Activated T-cell treated with anti-CD3 and anti-CD28 coated beads, Interleukin-2, amount 50 U/mL, for 72 hours (primary cell): ENCODE results near the gene ACER1. TPM values are rescaled to one million over a fixed set of nuclear protein-coding genes. Genes with fewer than 3 reads are reported as not detected.

Experiments used
- ATAC-seq, 2 donors: fragments of 150-1000 bp; cut with Tn5 transposase; replicated peaks in 1 of 2; 2 replicates each; pipeline ENCODE4 v1.10.0; 2021; ENCODE audit warnings: moderate library complexity in 2 of 2, mild to moderate bottlenecking in 1 of 2
- DNase-seq, 2 donors: peaks; one replicate each; pipeline ENCODE4 v3.0.0; 2021 to 2022; ENCODE audit warnings: mixed read lengths in 1 of 2
- H3K27ac Mint-ChIP-seq: one replicate; pipeline ENCODE4 v1.8.0; 2022; ENCODE audit warnings: mild to moderate bottlenecking, moderate library complexity, mixed read lengths
- H3K27me3 Mint-ChIP-seq: one replicate; pipeline ENCODE4 v1.8.0; 2022; ENCODE audit warnings: low read depth, mixed read lengths
- H3K36me3 Mint-ChIP-seq, 2 donors: one replicate each; pipeline ENCODE4 v1.8.0; 2022; ENCODE audit warnings: mixed read lengths in 2 of 2, mild to moderate bottlenecking in 1 of 2; ENCODE audit not compliant: insufficient read depth in 2 of 2
- H3K4me1 Mint-ChIP-seq: one replicate; pipeline ENCODE4 v1.8.0; 2022; ENCODE audit warnings: low read depth, mixed read lengths
- H3K4me3 Mint-ChIP-seq, 2 donors: one replicate each; pipeline ENCODE4 v1.8.0; 2022; ENCODE audit warnings: mild to moderate bottlenecking in 2 of 2, mixed read lengths in 2 of 2, moderate library complexity in 2 of 2
- H3K9me3 Mint-ChIP-seq, 2 donors: one replicate each; pipeline ENCODE4 v1.8.0; 2022; ENCODE audit warnings: mixed read lengths in 2 of 2
- total RNA-seq, 2 donors: library from RNA; stranded (reverse); gene quantifications; one replicate each; pipeline ENCODE4 v1.2.3, GENCODE V29; 2022

The ACER1 gene
- total RNA-seq, 2 donors from 2014 or later: 0.34 TPM; not detected in 1

DNA sequence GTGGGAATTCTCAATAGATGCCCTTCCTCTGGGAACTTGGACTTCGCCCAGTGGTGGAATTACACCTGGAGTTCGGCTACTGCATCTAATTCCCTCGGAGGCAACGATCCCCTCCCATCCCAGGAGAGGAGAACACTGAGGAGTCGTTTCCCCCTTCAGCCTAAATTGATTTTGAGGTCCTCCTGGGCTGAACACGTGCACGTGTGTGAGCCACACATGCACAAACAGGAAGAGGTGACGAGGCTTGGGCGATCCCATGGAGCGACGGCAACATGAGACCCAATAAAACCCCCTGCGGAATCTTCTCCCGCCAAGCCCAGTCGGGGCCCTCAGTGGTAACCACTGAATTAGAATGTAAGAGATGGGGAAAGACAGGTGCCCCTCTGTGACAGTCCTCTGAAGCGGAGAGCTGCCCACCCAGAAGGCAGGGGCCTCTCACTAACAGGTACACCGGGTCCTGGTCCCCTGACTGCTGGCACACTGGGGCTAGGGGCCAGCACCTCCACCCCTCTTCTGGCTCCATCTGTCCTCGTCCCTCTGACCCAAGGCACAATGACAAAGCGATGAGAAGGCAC lies 58.2 kb downstream of the ACER1 start:
- Mint-ChIP-seq H3K9me3 (no peaks in the 10 kb centered on the region), H3K27me3 (no peaks in the 10 kb centered on the region), H3K27ac (no peak overlapping the region), H3K4me3 (no peak overlapping the region), H3K36me3 (peaks cover 4 to 6% of the 10 kb centered on the region in 2 donors), H3K4me1 (peaks cover 59% of the 10 kb centered on the region)
- ATAC-seq (no peak), DNase-seq (no peak)

DNA sequence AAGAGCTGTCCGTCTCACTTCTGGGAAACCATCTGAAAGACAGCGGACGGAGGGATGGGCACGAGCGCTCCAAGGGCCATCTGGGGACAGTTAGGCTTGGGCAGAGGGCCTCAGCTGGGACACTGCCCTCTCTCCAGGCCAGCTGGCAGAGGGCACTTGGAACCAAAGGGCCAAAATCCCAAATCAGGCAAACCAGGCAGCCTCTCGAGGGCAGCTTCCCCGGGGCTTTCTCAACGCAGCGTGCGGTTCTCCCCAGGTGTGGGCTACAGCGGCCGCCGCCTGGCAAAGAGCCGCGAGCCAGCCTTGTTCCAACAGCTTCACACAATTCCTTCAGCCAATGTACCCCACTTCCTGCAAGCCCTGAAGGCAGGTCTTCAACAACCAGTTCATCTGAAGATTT lies 58.7 kb downstream of the ACER1 start:
- Mint-ChIP-seq H3K27me3 (no peaks in the 10 kb centered on the region), H3K9me3 (no peaks in the 10 kb centered on the region), H3K36me3 (peaks cover 4 to 6% of the 10 kb centered on the region in 2 donors), H3K4me3 (no peak overlapping the region), H3K4me1 (peaks cover 59% of the 10 kb centered on the region), H3K27ac (no peak overlapping the region)
- ATAC-seq: no peak
- no peak for DNase-seq

- H3K27me3 Mint-ChIP-seq: no peaks in the 10 kb centered on the region
- H3K4me1 Mint-ChIP-seq: peaks cover 56% of the 10 kb centered on the region
- no peak for ATAC-seq
- peaks cover 4% of the 10 kb centered on the region in 2 donors for H3K36me3 Mint-ChIP-seq
- H3K9me3 Mint-ChIP-seq: no peaks in the 10 kb centered on the region
- no peak overlapping the region for H3K4me3 Mint-ChIP-seq
- H3K27ac Mint-ChIP-seq: no peak overlapping the region
- no peak for DNase-seq
Observed at GRCh38 chr19:6273701-6274601, 59.5 kb downstream of the ACER1 start.

DNA sequence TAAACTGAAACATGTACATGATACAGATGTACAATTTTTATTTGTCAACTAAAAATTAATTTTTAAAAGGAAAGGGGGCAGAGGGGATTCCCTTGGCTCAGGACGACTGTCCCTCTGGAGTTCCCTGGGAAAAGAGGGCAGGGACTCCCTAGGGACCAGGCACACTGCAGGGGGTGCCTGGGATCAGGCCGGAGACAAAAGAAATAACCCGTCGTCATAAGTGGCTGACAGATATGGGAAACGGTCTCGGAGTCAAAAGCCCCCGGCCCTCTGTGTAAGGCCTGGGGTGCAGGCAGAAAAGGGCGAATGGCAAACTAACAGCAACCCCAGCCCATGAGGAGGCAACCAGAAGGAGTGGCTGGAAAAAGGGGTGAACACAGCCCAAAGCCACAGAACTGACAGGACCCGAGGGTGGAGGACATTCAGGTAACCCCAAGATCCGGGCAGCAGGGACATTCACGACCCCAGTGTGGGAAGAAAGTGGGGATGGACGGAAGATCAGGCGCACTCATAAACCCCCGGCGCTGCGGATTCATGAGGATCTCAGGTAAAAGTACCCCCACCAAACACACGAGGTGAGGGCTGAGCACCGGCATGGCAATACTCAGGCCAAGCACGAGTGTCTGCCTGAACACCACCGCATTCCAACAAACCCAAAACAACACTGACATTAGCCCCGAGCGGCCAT lies 60.4 kb downstream of the ACER1 start:
- DNase-seq (no peak), ATAC-seq (no peak)
- Mint-ChIP-seq H3K36me3 (peaks cover 3 to 4% of the 10 kb centered on the region in 2 donors), H3K4me1 (peaks cover 47% of the 10 kb centered on the region), H3K4me3 (no peak overlapping the region), H3K9me3 (no peaks in the 10 kb centered on the region), H3K27ac (no peak overlapping the region), H3K27me3 (no peaks in the 10 kb centered on the region)

- Mint-ChIP-seq H3K9me3 (no peaks in the 10 kb centered on the region), H3K27me3 (no peaks in the 10 kb centered on the region), H3K36me3 (peaks cover 3 to 7% of the 10 kb centered on the region in 2 donors), H3K27ac (no peak overlapping the region), H3K4me1 (peaks cover 41% of the 10 kb centered on the region), H3K4me3 (no peak overlapping the region)
- ATAC-seq (no peak), DNase-seq (no peak)
Observed at GRCh38 chr19:6272411-6272791, 61.0 kb downstream of the ACER1 start.

DNA sequence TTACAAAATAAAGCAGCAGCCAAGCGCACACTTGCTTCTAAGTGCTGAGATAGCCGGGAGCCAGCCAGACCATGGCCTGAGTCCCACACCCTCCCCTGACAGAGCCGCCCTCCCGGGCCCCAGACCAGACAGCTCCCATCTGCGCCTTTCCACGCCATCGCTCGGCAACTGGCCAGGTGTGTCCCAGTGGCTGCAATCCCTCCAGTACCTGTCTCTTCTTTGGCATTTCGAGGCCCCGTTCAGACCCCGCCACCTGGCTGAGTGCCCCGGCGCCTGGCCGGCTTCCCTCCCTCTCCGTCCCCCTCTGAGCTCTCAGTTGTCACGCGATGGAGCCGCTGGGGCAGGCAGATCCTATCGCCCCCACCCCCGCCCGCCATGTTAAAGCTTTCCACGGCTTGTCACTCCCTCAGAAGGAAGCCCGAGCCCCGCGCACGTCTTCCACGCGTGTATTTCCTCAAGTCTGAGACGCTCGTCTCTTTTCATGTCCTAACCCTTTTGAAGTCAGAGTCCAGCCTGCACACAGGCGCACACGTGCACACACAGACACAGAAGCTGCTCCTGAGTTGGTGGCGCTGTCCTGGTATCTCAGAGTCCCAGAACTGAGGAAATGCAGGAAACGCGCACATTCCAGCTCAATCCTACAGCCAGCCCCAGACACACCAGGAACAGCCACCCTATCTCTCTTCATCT lies 61.5 kb downstream of the ACER1 start:
- no peaks in the 10 kb centered on the region for H3K27me3 Mint-ChIP-seq
- H3K9me3 Mint-ChIP-seq: no peaks in the 10 kb centered on the region
- peaks cover 3 to 7% of the 10 kb centered on the region in 2 donors for H3K36me3 Mint-ChIP-seq
- no peak for ATAC-seq
- peaks cover 35% of the 10 kb centered on the region for H3K4me1 Mint-ChIP-seq
- no peak overlapping the region for H3K27ac Mint-ChIP-seq
- DNase-seq: no peak
- H3K4me3 Mint-ChIP-seq: no peak overlapping the region

DNA sequence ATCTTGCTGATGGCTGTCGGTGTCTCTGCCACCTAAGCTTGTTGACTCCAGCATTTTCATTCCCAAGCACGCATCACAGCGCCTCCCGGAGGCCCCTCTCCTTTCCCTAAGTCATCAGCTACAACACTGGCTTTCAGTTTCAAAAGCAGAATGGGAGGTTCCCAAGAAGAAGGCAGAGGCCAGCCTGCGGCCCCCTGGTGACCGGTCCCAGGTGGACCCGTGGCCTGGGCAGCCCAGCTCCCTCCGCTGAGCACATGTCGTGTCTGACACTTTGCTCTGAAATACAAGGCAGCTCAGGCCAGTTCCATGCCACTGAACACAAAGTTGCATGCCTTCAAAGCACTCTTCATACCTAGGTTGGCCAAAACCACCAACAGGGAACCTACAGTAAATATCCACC lies 62.2 kb downstream of the ACER1 start:
- Mint-ChIP-seq H3K27me3 (no peaks in the 10 kb centered on the region), H3K9me3 (no peaks in the 10 kb centered on the region), H3K27ac (no peak overlapping the region), H3K4me1 (peaks cover 29% of the 10 kb centered on the region), H3K4me3 (no peak overlapping the region), H3K36me3 (peaks cover 3 to 9% of the 10 kb centered on the region in 2 donors)
- DNase-seq (no peak), ATAC-seq (no peak)

DNA sequence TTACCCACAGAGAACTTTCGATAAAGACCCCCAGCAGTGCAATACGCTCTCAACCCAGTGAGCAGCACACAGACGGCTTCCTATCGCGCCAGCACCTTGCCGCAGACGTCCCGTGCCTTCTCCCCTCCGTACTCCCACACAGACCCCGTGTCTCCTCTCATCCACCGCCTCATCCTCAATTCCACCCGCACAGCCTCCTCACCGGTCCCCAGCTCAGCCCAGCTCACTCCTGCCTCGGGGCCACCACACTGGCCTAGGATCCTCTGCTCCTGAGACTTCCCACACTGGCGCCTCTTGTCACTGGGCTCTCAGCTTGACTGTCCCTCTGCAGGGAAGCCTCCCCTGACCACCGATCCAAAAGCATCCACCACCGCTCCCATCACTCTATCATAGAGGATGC lies 62.6 kb downstream of the ACER1 start:
- no peak overlapping the region for H3K4me3 Mint-ChIP-seq
- DNase-seq: no peak
- no peaks in the 10 kb centered on the region for H3K9me3 Mint-ChIP-seq
- no peak overlapping the region for H3K27ac Mint-ChIP-seq
- H3K27me3 Mint-ChIP-seq: no peaks in the 10 kb centered on the region
- peaks cover 25% of the 10 kb centered on the region for H3K4me1 Mint-ChIP-seq
- ATAC-seq: no peak
- H3K36me3 Mint-ChIP-seq: peaks cover 3 to 9% of the 10 kb centered on the region in 2 donors

GRCh38 chr19:6270076-6270745 lies 63.2 kb downstream of the ACER1 start:
- Mint-ChIP-seq H3K36me3 (peaks cover 3 to 10% of the 10 kb centered on the region in 2 donors), H3K9me3 (no peaks in the 10 kb centered on the region), H3K27ac (no peak overlapping the region), H3K4me1 (peaks cover 19% of the 10 kb centered on the region), H3K4me3 (no peak overlapping the region), H3K27me3 (no peaks in the 10 kb centered on the region)
- ATAC-seq (no peak), DNase-seq (no peak)

DNA sequence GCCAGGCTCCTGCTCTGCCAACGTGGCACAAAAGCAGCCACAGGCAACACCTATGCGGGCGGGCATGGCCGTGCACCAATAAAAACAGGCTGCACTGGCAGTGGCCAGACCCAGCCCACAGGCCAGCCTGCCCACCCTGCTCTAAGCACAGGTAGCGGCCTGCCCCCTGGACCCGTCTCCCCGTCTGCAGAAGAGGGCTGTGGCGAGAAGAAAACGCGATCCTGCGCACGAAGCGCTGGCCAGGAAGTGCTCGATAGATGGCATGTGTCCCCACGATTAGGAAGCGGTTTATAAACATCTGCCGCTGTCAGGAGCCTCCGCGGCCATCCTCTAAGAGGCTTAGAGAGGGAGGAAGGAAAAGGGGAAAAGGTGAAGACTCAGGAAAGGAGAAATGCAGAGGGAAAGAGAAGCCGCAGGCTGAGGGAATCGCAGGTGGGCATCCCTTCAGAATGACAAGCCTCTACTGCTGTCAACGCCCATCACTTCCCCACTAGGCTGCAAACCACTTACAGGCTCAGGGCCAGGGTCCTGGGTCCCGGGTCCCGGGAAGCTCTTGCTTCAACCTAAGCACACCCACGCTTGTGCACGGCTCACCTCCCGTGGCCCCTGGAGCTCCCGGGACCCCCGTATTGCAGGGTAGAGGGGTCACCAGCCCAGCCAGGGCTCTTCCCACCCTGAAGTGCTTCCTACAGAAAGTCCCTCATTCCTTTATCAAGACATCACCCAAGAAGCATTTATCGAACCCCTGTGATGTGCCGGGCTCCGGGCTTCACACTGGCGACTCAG lies 64.1 kb downstream of the ACER1 start:
- Mint-ChIP-seq H3K27me3 (no peaks in the 10 kb centered on the region), H3K27ac (peak overlapping the region; percentile 45), H3K9me3 (no peaks in the 10 kb centered on the region), H3K4me1 (peaks cover 10% of the 10 kb centered on the region), H3K4me3 (no peak overlapping the region), H3K36me3 (peaks cover 3 to 13% of the 10 kb centered on the region in 2 donors)
- DNase-seq (no peak), ATAC-seq (no peak)

- H3K36me3 Mint-ChIP-seq: peaks cover 3 to 15% of the 10 kb centered on the region in 2 donors
- H3K27ac Mint-ChIP-seq: peak overlapping the region; percentile 74
Observed at GRCh38 chr19:6268382-6268771, 65.0 kb downstream of the ACER1 start.

More at GRCh38 chr19:6268382-6268771, 65.0 kb downstream of the ACER1 start:
- no peaks in the 10 kb centered on the region for H3K27me3 Mint-ChIP-seq
- peaks cover 10% of the 10 kb centered on the region for H3K4me1 Mint-ChIP-seq
- no peak for ATAC-seq
- H3K9me3 Mint-ChIP-seq: no peaks in the 10 kb centered on the region
- no peak for DNase-seq
- no peak overlapping the region for H3K4me3 Mint-ChIP-seq
